Nephron (organoid): ENCODE results near the gene TMEM176B.

Source experiments
- H3K27ac Mint-ChIP-seq, 3 experiments: 2 replicates each; pipeline ENCODE4 v1.8.0; 2020; ENCODE audit warnings: mixed read lengths in 3 of 3, mild to moderate bottlenecking in 2 of 3, moderate library complexity in 1 of 3
- H3K27me3 Mint-ChIP-seq: 2 replicates; pipeline ENCODE4 v1.8.0; 2021; ENCODE audit warnings: low read depth, mild to moderate bottlenecking, moderate library complexity, mixed read lengths
- H3K36me3 Mint-ChIP-seq: 2 replicates; pipeline ENCODE4 v1.8.0; 2020; ENCODE audit warnings: low read depth, mixed read lengths
- H3K4me1 Mint-ChIP-seq: 2 replicates; pipeline ENCODE4 v1.8.0; 2020; ENCODE audit warnings: mixed read lengths
- H3K4me3 Mint-ChIP-seq, 3 experiments: 2 replicates each; pipeline ENCODE4 v1.8.0; 2020; ENCODE audit warnings: mild to moderate bottlenecking in 3 of 3, mixed read lengths in 3 of 3, moderate library complexity in 2 of 3
- H3K9me3 Mint-ChIP-seq: 2 replicates; pipeline ENCODE4 v1.8.0; 2020; ENCODE audit warnings: mixed read lengths
- TF ChIP-seq, protein P1 (sequence below), 3 experiments: fragments of 200-600 bp; sonication (generic); IDR thresholded peaks; one replicate each; pipeline ENCODE4 v1.5.0; 2021; ENCODE audit warnings: antibody characterized with exemption in 3 of 3; ENCODE audit not compliant: unreplicated experiment in 3 of 3

The TMEM176B gene

DNA sequence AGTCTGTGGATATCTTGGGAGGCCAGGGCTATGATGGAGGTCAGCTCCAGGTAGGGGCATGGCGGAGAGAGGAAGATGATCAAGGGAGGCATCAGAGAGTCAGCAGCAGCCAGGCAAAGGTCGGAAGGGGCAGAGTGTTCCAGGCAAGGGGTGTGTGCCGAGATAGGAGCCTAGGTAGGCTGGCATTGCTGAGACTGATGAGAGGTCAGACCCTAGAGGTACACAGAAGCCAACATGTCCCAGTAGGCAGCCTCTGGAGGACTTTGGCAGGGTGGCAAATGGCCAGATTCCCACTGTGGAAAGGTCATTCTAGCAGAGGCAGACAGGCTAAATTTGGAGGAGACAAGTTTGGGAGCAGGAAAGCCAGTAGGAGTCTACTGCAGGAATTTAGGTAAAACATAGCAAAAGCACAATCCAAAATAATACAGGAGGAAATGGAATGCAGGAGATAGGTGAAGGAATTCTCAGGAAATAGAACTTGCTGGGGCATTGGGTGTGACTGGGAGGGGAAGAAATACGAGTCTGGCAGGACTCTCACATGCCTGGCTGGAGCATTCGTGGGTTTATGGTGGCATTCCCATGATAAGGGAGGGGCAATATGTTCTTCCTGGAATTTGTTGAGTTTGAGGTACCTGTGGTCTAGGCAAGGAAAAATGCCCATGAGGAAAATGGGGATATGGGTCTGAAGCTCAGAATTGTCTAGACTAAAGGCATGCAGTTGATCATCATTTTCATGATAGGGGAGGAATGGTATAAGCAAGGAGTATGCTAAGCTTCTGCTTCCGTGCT, 26.1 kb upstream of the TMEM176B start:
- no peak overlapping the region for H3K4me3 Mint-ChIP-seq
- H3K27ac Mint-ChIP-seq: no peak overlapping the region
- TF ChIP-seq, protein P1, sequence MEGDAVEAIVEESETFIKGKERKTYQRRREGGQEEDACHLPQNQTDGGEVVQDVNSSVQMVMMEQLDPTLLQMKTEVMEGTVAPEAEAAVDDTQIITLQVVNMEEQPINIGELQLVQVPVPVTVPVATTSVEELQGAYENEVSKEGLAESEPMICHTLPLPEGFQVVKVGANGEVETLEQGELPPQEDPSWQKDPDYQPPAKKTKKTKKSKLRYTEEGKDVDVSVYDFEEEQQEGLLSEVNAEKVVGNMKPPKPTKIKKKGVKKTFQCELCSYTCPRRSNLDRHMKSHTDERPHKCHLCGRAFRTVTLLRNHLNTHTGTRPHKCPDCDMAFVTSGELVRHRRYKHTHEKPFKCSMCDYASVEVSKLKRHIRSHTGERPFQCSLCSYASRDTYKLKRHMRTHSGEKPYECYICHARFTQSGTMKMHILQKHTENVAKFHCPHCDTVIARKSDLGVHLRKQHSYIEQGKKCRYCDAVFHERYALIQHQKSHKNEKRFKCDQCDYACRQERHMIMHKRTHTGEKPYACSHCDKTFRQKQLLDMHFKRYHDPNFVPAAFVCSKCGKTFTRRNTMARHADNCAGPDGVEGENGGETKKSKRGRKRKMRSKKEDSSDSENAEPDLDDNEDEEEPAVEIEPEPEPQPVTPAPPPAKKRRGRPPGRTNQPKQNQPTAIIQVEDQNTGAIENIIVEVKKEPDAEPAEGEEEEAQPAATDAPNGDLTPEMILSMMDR (IDR thresholded peaks at IDR 0.05; ENCODE audit: unreplicated experiment in 3 of 3): no peak
- no peaks in the 10 kb centered on the region for H3K4me1 Mint-ChIP-seq
- H3K9me3 Mint-ChIP-seq: no peaks in the 10 kb centered on the region
- H3K36me3 Mint-ChIP-seq: no peaks in the 10 kb centered on the region
- peaks cover 4% of the 10 kb centered on the region for H3K27me3 Mint-ChIP-seq

DNA sequence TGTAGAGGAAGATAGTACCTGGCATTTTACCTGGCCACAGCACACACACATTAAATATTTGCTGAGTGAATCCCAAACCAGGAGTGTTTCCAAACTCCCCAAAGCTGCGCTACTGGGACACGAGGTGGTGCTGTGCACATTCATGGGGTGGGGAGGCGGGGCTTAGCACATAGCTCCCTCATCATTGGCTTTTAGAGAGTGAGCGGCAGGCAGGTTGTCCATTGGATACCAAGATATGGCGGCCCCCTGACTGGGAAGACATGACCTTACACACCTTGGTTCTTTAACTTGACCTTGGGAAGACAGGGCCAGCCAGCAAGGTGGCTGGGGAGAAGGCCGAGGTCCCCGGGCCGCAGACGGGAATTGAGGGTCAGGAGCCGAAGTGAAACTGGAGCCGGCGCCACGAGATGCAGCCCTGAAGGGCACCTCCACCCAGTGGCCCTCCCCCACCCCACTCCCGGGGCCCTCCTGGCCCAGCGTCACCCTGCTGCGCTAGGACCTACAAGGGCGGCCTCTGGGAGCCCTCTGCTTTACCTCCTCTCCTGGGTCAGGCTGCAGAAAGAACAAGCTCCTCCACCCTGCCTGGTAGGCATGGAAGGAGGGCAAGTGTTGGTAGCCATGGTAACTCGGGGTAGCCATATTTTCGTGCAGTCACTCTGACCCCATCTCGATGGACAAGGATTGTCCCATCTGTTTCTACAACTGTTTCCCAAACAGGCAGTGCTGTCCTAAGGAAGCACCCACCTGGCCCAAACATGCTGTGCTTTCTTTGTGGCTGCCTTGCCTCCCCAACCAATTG, 24.4 kb upstream of the TMEM176B start:
- Mint-ChIP-seq H3K9me3 (no peaks in the 10 kb centered on the region), H3K4me3 (no peak overlapping the region)

DNA sequence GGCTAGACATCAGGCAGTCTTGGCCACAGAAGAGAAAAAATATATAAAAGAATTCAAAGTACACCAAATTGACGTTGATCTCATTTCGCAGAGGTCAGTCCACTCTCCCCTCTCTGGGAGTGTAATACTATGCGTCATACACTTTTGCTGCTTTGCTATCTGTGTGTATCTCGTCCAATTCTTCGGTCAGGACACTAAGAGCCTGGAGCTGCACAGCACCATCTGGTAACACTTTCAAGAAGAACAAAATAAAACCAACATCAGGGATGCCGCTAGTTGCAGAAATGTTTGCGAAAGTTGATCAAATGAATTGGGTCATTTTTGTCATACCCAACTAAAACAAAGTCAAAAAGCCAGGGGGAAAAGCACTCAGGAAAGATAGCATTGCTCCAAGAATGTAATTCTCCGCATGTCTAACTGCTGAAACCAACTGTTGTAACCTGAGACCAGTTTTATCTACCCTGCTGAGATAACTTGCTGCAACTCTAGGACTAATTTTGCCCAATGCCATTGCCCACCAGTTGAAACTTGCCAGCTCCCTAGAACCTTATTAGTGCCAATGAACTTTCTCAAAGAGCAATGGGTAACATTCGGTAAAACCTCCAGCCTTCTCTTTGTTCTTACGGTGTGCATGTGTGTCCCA, 23.4 kb upstream of the TMEM176B start:
- no peaks in the 10 kb centered on the region for H3K27me3 Mint-ChIP-seq
- H3K27ac Mint-ChIP-seq: no peak overlapping the region
- H3K9me3 Mint-ChIP-seq: no peaks in the 10 kb centered on the region
- H3K4me1 Mint-ChIP-seq: no peaks in the 10 kb centered on the region
- no peak overlapping the region for H3K4me3 Mint-ChIP-seq
- no peaks in the 10 kb centered on the region for H3K36me3 Mint-ChIP-seq
- TF ChIP-seq, protein P1 (IDR thresholded peaks at IDR 0.05; ENCODE audit: unreplicated experiment in 3 of 3): no peak

More for the DNA sequence above, 24.4 kb upstream of the TMEM176B start:
- Mint-ChIP-seq H3K36me3 (no peaks in the 10 kb centered on the region), H3K27ac (no peak overlapping the region), H3K27me3 (peaks cover 2% of the 10 kb centered on the region), H3K4me1 (no peaks in the 10 kb centered on the region)
- TF ChIP-seq, protein P1 (IDR thresholded peaks at IDR 0.05; ENCODE audit: unreplicated experiment in 3 of 3): no peak

DNA sequence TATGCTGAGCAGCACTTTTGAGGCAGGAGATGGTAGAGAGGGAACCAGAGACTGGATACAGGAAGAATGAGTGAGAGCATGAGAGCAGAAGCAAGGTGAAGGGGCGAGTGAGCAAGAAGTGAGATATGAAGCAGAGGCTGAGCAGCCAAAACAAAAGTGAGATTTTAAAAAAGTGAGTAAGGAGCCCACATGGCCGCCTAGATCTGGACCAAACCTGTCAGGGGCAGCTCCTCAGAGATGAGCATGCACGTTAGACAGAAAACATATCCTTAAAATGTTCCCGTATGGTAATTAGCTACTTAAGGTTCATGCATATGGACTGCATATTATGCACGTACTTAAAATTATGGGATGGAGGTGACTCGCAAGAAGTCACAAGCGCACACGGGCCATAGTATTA, 22.9 kb upstream of the TMEM176B start:
- Mint-ChIP-seq H3K36me3 (no peaks in the 10 kb centered on the region), H3K4me3 (no peak overlapping the region), H3K9me3 (no peaks in the 10 kb centered on the region), H3K4me1 (no peaks in the 10 kb centered on the region), H3K27me3 (no peaks in the 10 kb centered on the region), H3K27ac (no peak overlapping the region)
- TF ChIP-seq, protein P1 (IDR thresholded peaks at IDR 0.05; ENCODE audit: unreplicated experiment in 3 of 3): no peak

DNA sequence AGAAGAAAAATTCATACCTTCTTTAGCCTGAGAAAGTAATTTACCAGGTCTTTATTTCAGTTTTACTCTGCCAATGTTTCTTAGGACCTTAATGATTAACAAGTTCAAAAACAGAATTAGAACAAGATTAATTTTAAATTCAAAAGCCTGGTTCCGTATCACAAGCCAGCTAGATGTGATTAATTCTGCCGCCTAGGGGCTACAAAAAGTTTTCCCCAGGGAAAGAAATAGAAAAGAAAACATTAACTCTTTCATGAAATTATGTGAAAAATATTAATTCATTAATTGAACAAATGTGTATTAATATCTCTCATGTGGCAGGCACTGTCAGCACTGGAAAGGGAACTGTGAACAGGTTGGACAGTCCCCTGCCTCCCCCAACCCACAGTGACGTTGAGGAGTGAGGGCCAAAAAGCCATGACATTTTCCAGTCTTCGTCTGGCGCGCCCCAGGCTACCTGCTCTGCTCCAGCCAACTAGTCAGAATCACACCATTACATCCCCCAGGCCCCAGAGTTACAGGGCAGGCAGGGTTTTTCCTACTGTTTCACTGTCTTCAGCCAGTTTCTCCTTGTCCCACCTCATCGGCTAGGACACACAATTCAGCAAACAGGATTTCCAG, 20.5 kb upstream of the TMEM176B start:
- H3K27ac Mint-ChIP-seq: peak overlapping the region; percentile 48 to 88 (median 83)
- H3K9me3 Mint-ChIP-seq: peaks cover 13% of the 10 kb centered on the region
- H3K4me3 Mint-ChIP-seq: no peak overlapping the region
- H3K4me1 Mint-ChIP-seq: no peaks in the 10 kb centered on the region
- peaks cover 3% of the 10 kb centered on the region for H3K36me3 Mint-ChIP-seq
- no peaks in the 10 kb centered on the region for H3K27me3 Mint-ChIP-seq
- TF ChIP-seq, protein P1 (IDR thresholded peaks at IDR 0.05; ENCODE audit: unreplicated experiment in 3 of 3): no peak
